Testis (tissue), 3 donors: ENCODE data around the gene MAEA. TPM values are rescaled to one million over a fixed set of nuclear protein-coding genes. Genes with fewer than 3 reads are reported as not detected.

ENCODE experiments used
- DNase-seq: peaks from one replicate; pipeline ENCODE4 v3.0.0-alpha.2; 2019
- H3K27ac ChIP-seq, 2 donors: fragments of 200-600 bp; sonication (generic); one replicate each; pipeline ENCODE4 v1.5.1; 2019
- H3K27me3 ChIP-seq: fragments of 200-600 bp; sonication (generic); one replicate; pipeline ENCODE4 v1.5.1; 2019
- H3K36me3 ChIP-seq: fragments of 200-600 bp; sonication (generic); one replicate; pipeline ENCODE4 v1.5.1; 2017; ENCODE audit warnings: low read depth; ENCODE audit errors: missing control alignments
- H3K4me1 ChIP-seq: fragments of 200-600 bp; sonication (generic); one replicate; pipeline ENCODE4 v1.5.1; 2019
- H3K4me3 ChIP-seq, 2 donors: fragments of 200-600 bp; sonication (generic); one replicate each; pipeline ENCODE4 v1.5.1; 2017 to 2019
- H3K9me3 ChIP-seq: fragments of 200-600 bp; sonication (generic); one replicate; pipeline ENCODE4 v1.5.1; 2017
- CTCF ChIP-seq, 3 experiments: fragments of 450-650 bp in 2 of 3; fragments of 200-600 bp in 1 of 3; sonication (generic) in 1 of 3; IDR thresholded peaks; one replicate each; pipeline ENCODE4 v1.5.1; 2016 to 2019; ENCODE audit warnings: antibody characterized with exemption in 3 of 3, mild to moderate bottlenecking in 2 of 3, moderate library complexity in 1 of 3
- POLR2A ChIP-seq: fragments of 450-650 bp; IDR thresholded peaks from one replicate; pipeline ENCODE4 v1.6.1; 2017; ENCODE audit warnings: antibody characterized with exemption, mild to moderate bottlenecking, moderate library complexity
- WGBS, 2 donors: methylation state at CpG; one replicate each; pipeline ENCODE4 v1.1.5; 2018; 5-methylcytosine and 5-hydroxymethylcytosine counted together
- intact Hi-C: fragments of 100-400 bp; cut with DNase I; formaldehyde crosslinking; loops from one replicate; pipeline ENCODE4 v1.15.1; 2023; ENCODE audit warnings: low total_unique reads
- polyA plus RNA-seq: library from polyadenylated mRNA; stranded (reverse); fragments of 350-450 nt; fragmentation: Illumina TruSeq; extraction: RNeasy Lipid Tissue Mini Kit (QIAGEN cat#74804); gene quantifications from one replicate; pipeline ENCODE4 v1.2.3, GENCODE V29; 2014; ENCODE audit warnings: low read depth, low replicate concordance; ENCODE audit not compliant: insufficient read depth
- total RNA-seq, 2 donors: library from RNA; depleted of rRNA; stranded (reverse); fragments of >200 nt; gene quantifications; one replicate each; pipeline ENCODE4 v1.2.3, GENCODE V29; 2016

Gene MAEA
- total and polyA plus RNA-seq, 3 donors from 2014 or later = 71.2 to 129 (median 94.2) TPM

GRCh38 chr4:1373892-1374705 lies 84.4 kb downstream of the MAEA start:
- Histone ChIP-seq H3K4me1 (no peaks in the 10 kb centered on the region), H3K27me3 (no peaks in the 10 kb centered on the region), H3K4me3 (no peak overlapping the region), H3K27ac (no peak overlapping the region), H3K36me3 (no peaks in the 10 kb centered on the region), H3K9me3 (no peaks in the 10 kb centered on the region)
- WGBS, 2 donors = 95% methylated on average over 19 to 42 of the region's 42 CpGs
- intact Hi-C loops = no loop called here
- no peak for DNase-seq
- TF ChIP-seq CTCF (IDR thresholded peaks at IDR 0.05) = no peak
- no peak for TF ChIP-seq POLR2A

GRCh38 chr4:1374706-1375045 lies 85.0 kb downstream of the MAEA start:
- Histone ChIP-seq H3K27ac (no peak overlapping the region), H3K4me3 (no peak overlapping the region), H3K9me3 (no peaks in the 10 kb centered on the region), H3K27me3 (no peaks in the 10 kb centered on the region), H3K36me3 (no peaks in the 10 kb centered on the region), H3K4me1 (no peaks in the 10 kb centered on the region)
- TF ChIP-seq CTCF (IDR thresholded peaks at IDR 0.05) (no peak), POLR2A (no peak)
- DNase-seq = no peak
- 92% methylated on average over 10 of the region's 14 CpGs; no CpG with 5 or more reads in 1 of the 2 donors for WGBS, 2 donors
- intact Hi-C loops = no loop called here

GRCh38 chr4:1375051-1375721 lies 85.5 kb downstream of the MAEA start:
- intact Hi-C loops = no loop called here
- Histone ChIP-seq H3K9me3 (no peaks in the 10 kb centered on the region), H3K27me3 (no peaks in the 10 kb centered on the region), H3K4me1 (no peaks in the 10 kb centered on the region), H3K36me3 (no peaks in the 10 kb centered on the region), H3K4me3 (no peak overlapping the region), H3K27ac (no peak overlapping the region)
- no peak for DNase-seq
- 94 to 98% methylated on average over 7 to 35 of the region's 36 CpGs for WGBS, 2 donors
- TF ChIP-seq POLR2A = no peak

GRCh38 chr4:1375761-1376322 lies 86.2 kb downstream of the MAEA start:
- Histone ChIP-seq H3K36me3 (no peaks in the 10 kb centered on the region), H3K27ac (no peak overlapping the region), H3K4me1 (no peaks in the 10 kb centered on the region), H3K9me3 (no peaks in the 10 kb centered on the region), H3K27me3 (no peaks in the 10 kb centered on the region), H3K4me3 (no peak overlapping the region)
- intact Hi-C loops = no loop called here
- TF ChIP-seq POLR2A = no peak
- no peak for TF ChIP-seq CTCF (IDR thresholded peaks at IDR 0.05)
- WGBS, 2 donors = 94% methylated on average over 8 of the region's 17 CpGs; no CpG with 5 or more reads in 1 of the 2 donors
- no peak for DNase-seq

- WGBS, 2 donors = 93 to 95% methylated on average over 14 to 23 of the region's 23 CpGs
- Histone ChIP-seq H3K9me3 (no peaks in the 10 kb centered on the region), H3K27ac (no peak overlapping the region), H3K36me3 (no peaks in the 10 kb centered on the region), H3K27me3 (no peaks in the 10 kb centered on the region), H3K4me3 (no peak overlapping the region), H3K4me1 (no peaks in the 10 kb centered on the region)
- no peak for DNase-seq
- TF ChIP-seq POLR2A (no peak), CTCF (IDR thresholded peaks at IDR 0.05) (no peak)
- intact Hi-C loops = no loop called here
Measured at GRCh38 chr4:1376391-1376840, 86.7 kb downstream of the MAEA start.
